ENCODE results near the gene COPS2.
A peak's percentile ranks its signal among the peaks of the same experiment; 100 is the strongest.

COPS2 gene

DNA sequence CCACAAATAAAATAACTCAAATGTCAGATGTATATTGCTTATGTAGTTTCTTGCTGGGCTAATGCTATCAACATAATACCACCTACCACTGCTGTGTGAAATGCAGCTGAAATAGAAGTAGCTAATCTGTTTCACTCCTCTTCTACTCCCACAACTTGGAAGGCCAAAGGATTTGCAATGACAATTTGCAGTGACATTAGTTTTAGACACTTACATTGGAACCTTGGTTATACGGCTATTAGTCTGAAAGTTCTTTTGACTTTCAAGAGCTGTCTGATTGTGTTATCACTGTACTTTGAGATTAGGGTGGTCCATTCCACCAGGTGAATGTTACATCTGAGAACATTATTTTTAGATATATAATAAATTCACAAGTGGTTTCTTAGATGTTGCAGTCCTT is 33.5 kb downstream of the COPS2 start:
- DNase-seq (ENCODE audit: low spot score in 2 of 2) (no peak), ATAC-seq (replicated peaks; ENCODE audit: extremely low read depth, poor library complexity, severe bottlenecking) (no peak)
- Mint-ChIP-seq H3K27ac (ENCODE audit: low read depth) (no peak overlapping the region), H3K9me3 (no peaks in the 10 kb centered on the region), H3K27me3 (no peaks in the 10 kb centered on the region), H3K4me3 (no peak overlapping the region), H3K4me1 (no peaks in the 10 kb centered on the region), H3K36me3 (ENCODE audit: insufficient read depth) (peaks cover 18% of the 10 kb centered on the region)

DNA sequence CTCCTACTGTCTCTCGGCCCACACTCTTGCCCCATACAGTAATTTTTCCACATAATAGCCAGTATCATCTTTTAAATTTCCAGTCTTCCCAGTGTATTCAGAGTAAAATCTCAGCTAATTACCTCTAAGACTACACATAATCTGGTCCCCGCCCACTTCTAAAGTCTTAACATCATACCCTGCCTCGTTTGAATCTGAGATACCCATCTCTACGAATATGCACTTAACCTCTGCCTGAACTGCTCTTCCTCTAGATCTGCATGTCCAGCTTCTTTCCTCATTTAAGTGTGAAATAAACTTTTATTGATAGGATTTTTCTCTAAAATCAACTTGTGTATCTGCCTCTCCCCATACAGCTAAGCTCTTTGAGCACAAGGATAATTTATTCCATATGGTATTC is 34.6 kb downstream of the COPS2 start:
- H3K9me3 Mint-ChIP-seq, result no peaks in the 10 kb centered on the region
- H3K27ac Mint-ChIP-seq (ENCODE audit: low read depth), result peak overlapping the region; percentile 20
- H3K27me3 Mint-ChIP-seq, result no peaks in the 10 kb centered on the region
- H3K4me3 Mint-ChIP-seq, result no peak overlapping the region
- ATAC-seq (replicated peaks; ENCODE audit: extremely low read depth, poor library complexity, severe bottlenecking), result no peak
- DNase-seq (ENCODE audit: low spot score in 2 of 2), result no peak
- H3K4me1 Mint-ChIP-seq, result no peaks in the 10 kb centered on the region
- H3K36me3 Mint-ChIP-seq (ENCODE audit: insufficient read depth), result peaks cover 19% of the 10 kb centered on the region

DNA sequence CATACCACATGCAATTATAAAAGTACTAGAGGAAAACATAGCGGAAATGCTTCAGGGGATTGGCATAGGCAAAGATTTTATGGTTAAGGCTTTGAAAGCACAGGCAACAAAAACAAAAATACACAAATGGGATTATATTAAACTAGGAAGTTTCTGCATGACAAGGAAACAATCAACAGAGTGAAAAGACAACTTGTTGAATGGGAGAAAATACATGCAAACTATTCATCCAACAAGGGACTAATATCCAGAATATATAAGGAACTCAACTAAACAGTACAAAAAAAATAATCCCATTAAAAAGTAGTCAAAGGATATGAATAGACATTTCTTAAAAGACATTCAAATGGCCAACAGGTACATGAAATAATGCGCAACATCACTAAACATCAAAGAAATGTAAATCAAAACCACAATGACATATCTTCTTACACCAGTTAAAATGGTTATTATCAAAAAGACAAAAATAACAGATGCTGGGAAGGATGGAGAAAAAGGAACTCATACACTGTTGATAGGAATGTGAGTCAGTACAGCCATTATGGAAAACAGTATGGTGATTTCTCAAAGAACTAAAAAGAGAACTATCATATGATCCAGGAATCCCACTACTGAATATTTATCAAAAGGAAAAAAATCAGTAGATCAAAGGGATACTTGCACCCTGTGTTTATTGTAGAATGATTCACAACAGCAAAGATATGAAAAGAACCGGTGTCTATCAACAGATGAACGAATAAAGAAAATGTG is 39.1 kb downstream of the COPS2 start:
- peaks cover 20% of the 10 kb centered on the region for H3K36me3 Mint-ChIP-seq (ENCODE audit: insufficient read depth)

DNA sequence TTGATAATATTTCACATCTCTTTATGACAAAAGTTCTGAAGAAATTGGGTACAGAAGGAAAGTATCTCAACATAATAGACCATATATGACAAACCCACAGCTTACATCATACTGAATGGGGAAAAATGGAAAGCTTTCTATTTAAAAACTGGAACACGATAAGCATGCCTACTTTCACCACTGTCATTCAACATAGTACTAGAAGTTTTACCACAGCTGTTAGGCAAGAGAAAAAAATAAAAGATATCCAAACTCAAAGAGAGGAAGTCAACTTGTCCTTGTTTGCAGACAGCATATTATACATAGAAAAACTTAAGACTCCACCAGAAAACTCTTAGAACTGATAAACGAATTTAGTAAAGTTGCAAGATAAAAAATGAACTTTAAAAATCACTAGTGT is 40.3 kb downstream of the COPS2 start:
- no peaks in the 10 kb centered on the region for H3K27me3 Mint-ChIP-seq
- H3K4me1 Mint-ChIP-seq, result peaks cover 5% of the 10 kb centered on the region
- peaks cover 14% of the 10 kb centered on the region for H3K9me3 Mint-ChIP-seq
- DNase-seq (ENCODE audit: low spot score in 2 of 2) (no peak), ATAC-seq (replicated peaks; ENCODE audit: extremely low read depth, poor library complexity, severe bottlenecking) (no peak)
- H3K4me3 Mint-ChIP-seq, result no peak overlapping the region
- no peak overlapping the region for H3K27ac Mint-ChIP-seq (ENCODE audit: low read depth)
- peaks cover 19% of the 10 kb centered on the region for H3K36me3 Mint-ChIP-seq (ENCODE audit: insufficient read depth)

More for the DNA sequence above, 39.1 kb downstream of the COPS2 start:
- Mint-ChIP-seq H3K9me3 (peaks cover 13% of the 10 kb centered on the region), H3K4me3 (no peak overlapping the region), H3K27ac (ENCODE audit: low read depth) (no peak overlapping the region), H3K4me1 (peaks cover 3% of the 10 kb centered on the region), H3K27me3 (no peaks in the 10 kb centered on the region)
- ATAC-seq (replicated peaks; ENCODE audit: extremely low read depth, poor library complexity, severe bottlenecking), result no peak
- DNase-seq (ENCODE audit: low spot score in 2 of 2), result no peak

DNA sequence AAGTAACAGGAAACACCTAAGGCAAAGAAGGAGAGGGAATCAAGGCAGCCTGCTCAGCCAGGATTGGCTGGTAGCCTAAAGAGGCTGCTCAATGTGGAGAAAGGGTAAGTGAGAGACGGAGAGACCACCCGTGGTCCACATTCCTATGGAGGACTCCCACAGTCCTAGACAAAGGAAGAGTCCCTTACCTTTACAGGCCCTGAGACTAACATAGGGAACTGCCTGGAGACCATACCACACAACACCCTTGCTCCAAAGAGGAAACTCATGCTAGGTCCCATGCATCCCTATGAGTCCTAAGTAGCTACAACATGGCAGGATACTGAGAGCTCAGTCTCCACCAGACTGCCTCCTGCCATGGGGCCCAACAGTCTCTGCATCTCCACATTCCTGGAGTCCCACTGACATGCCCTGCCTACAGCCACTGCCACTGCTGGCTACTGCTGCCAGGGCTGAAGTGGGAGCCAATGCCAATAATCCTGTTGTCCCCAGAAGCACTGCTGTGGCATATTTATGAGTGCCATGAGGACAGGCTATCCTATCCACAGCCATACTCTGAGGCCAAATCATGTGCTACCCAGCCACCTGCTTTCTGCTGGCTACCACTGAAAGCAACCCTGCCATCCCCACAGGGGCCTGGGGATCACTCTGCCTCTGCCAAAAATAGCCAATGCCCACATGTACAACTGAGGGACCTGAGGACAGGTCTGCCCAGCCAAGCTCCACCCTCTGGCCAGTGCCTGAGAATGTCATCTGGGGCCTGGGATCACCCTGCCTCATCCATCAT is 45.0 kb downstream of the COPS2 start:
- H3K4me3 Mint-ChIP-seq, result no peak overlapping the region
- H3K4me1 Mint-ChIP-seq, result peaks cover 10% of the 10 kb centered on the region
- H3K27me3 Mint-ChIP-seq, result no peaks in the 10 kb centered on the region
- H3K36me3 Mint-ChIP-seq (ENCODE audit: insufficient read depth), result peaks cover 10% of the 10 kb centered on the region
- ATAC-seq (replicated peaks; ENCODE audit: extremely low read depth, poor library complexity, severe bottlenecking), result no peak
- no peak overlapping the region for H3K27ac Mint-ChIP-seq (ENCODE audit: low read depth)
- H3K9me3 Mint-ChIP-seq, result peaks cover 14% of the 10 kb centered on the region
- DNase-seq (ENCODE audit: low spot score in 2 of 2), result no peak

DNA sequence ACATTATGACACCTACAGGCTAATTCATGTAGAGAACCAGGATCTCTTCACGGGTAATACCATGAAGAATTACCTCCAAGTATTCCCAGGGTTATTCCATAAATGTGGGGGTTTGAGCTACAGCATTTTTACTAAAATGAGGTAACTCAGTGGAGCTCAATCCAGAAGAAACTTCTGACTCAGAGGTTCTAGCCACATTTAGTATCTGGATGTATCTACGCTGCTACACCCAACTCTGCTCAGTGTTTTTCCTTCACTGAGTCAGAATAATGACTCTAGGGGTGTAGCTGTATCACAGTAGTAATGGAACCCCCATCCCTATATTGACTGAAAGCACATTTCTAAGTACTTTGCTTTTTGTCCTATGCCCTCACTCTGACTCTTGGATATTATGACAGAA is 52.4 kb downstream of the COPS2 start:
- ATAC-seq (replicated peaks; ENCODE audit: extremely low read depth, poor library complexity, severe bottlenecking) (no peak), DNase-seq (ENCODE audit: low spot score in 2 of 2) (no peak)
- Mint-ChIP-seq H3K4me3 (no peak overlapping the region), H3K9me3 (no peaks in the 10 kb centered on the region), H3K27me3 (no peaks in the 10 kb centered on the region), H3K27ac (ENCODE audit: low read depth) (no peak overlapping the region), H3K36me3 (ENCODE audit: insufficient read depth) (peaks cover 3% of the 10 kb centered on the region), H3K4me1 (no peaks in the 10 kb centered on the region)

DNA sequence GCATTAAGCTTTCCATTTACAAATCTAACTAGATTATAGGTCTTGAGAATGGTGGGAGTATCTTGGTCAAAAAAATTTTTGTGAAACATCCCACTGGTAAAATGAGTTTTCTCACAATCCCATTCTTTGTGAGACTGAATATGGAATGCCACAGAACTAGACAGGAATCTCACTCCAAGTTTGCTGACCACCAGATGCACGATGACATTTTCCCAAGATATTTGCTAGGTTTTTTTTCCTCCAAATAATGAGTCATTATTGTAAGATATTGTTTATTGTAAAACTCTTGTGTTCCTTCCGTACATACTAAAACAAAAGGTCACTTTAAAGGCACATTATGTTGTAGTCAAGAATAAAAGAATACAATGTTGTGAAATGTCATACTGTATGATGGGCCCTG is 53.9 kb downstream of the COPS2 start:
- Mint-ChIP-seq H3K36me3 (ENCODE audit: insufficient read depth) (peaks cover 3% of the 10 kb centered on the region), H3K9me3 (no peaks in the 10 kb centered on the region), H3K4me3 (no peak overlapping the region), H3K27ac (ENCODE audit: low read depth) (no peak overlapping the region), H3K4me1 (no peaks in the 10 kb centered on the region), H3K27me3 (no peaks in the 10 kb centered on the region)
- no peak for DNase-seq (ENCODE audit: low spot score in 2 of 2)
- ATAC-seq (replicated peaks; ENCODE audit: extremely low read depth, poor library complexity, severe bottlenecking), result no peak

DNA sequence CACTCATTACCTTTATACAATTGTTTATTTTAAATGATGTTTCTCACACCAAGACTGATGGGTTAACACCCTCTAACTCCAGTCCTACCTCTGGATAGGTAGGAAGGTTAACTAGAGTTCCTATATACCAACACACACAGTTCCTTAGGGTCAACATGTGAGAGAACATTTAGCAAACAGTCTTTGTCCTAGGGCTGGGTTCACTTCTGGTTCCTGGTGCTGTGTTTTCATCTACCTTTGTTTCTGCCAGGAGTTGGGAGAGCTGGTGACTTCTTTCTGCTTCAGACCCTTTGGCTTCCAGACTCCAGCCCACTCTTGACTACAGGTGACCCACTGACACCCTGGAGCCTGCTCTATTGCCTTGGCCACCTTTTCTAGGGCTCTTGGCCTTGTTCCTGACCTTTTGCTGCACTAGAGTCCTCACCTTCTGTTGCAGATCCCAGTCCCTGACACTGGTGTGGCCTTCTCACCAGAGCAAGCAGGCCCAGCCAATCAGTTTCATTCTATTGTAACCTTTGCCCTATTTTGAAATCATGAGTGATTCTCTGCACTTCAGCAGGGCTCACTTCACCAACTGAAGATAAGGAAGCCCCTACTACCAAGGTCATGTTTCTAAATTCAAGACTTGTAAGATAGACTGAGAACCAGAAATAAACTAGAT is 59.2 kb downstream of the COPS2 start:
- no peak for DNase-seq (ENCODE audit: low spot score in 2 of 2)
- Mint-ChIP-seq H3K36me3 (ENCODE audit: insufficient read depth) (no peaks in the 10 kb centered on the region), H3K27me3 (no peaks in the 10 kb centered on the region), H3K27ac (ENCODE audit: low read depth) (no peak overlapping the region), H3K4me3 (no peak overlapping the region), H3K9me3 (no peaks in the 10 kb centered on the region), H3K4me1 (no peaks in the 10 kb centered on the region)
- ATAC-seq (replicated peaks; ENCODE audit: extremely low read depth, poor library complexity, severe bottlenecking), result no peak

DNA sequence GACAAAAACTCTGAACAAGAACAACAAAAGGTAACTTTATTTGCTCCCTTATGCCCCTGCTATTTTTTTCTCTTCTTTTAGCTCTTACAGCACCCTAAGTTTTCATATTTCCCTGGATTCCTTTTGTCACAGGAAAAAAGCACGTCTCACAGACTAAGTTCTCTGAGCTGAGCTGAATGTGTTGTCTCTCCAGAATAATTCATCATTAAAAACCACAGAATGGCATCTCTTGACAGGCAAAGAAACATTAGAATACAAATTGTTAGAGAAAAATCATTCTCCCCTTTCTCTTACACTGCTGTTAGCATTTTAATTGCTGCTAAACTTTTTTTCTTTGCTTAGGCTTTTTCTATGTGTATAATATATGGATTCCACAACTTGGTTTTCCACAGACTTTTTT is 60.5 kb downstream of the COPS2 start:
- DNase-seq (ENCODE audit: low spot score in 2 of 2) (no peak), ATAC-seq (replicated peaks; ENCODE audit: extremely low read depth, poor library complexity, severe bottlenecking) (no peak)
- no peaks in the 10 kb centered on the region for H3K9me3 Mint-ChIP-seq
- H3K36me3 Mint-ChIP-seq (ENCODE audit: insufficient read depth), result no peaks in the 10 kb centered on the region
- H3K4me3 Mint-ChIP-seq, result no peak overlapping the region
- H3K27ac Mint-ChIP-seq (ENCODE audit: low read depth), result no peak overlapping the region
- no peaks in the 10 kb centered on the region for H3K27me3 Mint-ChIP-seq
- H3K4me1 Mint-ChIP-seq, result no peaks in the 10 kb centered on the region

DNA sequence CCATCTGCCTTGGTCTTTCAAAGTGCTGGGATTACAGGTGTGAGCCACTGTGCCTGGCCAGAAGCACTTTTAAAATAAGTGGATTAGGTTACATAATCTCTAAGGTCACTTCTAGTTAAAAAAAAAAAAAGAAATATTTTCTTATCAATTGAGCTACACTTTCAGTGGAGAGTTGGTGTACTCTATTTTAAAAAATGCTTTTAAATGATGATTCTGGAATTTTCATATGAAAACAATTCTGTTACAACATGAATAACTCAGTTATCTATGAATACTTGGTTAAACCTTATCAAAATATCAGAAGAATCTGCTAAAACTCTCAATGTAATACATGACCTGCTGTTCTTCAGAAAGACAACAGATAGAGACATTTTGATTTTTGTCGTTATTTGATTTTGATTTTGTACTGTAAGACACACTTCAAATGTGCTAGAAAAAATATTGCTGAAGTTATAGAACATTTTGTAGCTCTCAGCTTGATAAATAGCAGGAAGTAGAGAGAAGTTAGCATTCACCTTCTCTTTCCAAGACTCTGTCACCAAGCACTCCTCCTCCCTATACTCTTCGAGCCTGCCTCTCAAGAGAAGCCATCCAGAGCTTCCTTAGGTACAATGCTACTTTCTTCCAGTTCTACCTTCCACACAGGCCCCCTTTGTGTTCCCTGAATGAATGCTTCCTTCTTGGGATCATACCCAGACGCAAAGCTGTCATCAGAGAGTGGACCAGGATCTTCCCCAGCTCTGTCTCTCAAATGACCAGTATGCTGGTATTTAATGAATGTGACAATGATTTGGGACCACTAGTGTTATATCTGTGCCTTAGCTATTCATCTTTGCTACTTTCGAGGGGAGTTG is 61.9 kb downstream of the COPS2 start:
- no peak for ATAC-seq (replicated peaks; ENCODE audit: extremely low read depth, poor library complexity, severe bottlenecking)
- H3K4me1 Mint-ChIP-seq, result no peaks in the 10 kb centered on the region
- H3K4me3 Mint-ChIP-seq, result no peak overlapping the region
- H3K9me3 Mint-ChIP-seq, result no peaks in the 10 kb centered on the region
- no peaks in the 10 kb centered on the region for H3K36me3 Mint-ChIP-seq (ENCODE audit: insufficient read depth)
- no peak overlapping the region for H3K27ac Mint-ChIP-seq (ENCODE audit: low read depth)
- DNase-seq (ENCODE audit: low spot score in 2 of 2), result no peak
- no peaks in the 10 kb centered on the region for H3K27me3 Mint-ChIP-seq

DNA sequence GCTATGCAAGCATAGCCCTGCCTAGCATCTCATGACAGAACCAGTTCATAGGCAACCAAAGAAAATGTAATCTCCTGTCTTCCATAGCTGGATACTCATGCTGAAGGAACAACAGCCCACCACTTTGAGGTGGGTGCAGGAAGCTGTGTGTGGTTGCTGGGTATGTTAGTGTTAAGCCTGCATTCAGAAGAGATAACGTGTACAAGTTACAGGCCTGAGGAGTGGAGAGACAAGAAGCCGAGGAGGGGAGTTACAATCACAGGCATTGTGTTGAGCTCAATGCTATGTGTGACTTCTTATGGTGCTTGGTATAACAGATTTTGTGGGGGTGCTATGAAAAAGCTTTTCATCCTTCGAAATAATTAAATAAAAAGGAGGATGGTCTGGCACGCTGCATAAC is 66.4 kb downstream of the COPS2 start:
- Mint-ChIP-seq H3K4me1 (no peaks in the 10 kb centered on the region), H3K36me3 (ENCODE audit: insufficient read depth) (no peaks in the 10 kb centered on the region), H3K4me3 (no peak overlapping the region), H3K27ac (ENCODE audit: low read depth) (no peak overlapping the region), H3K9me3 (no peaks in the 10 kb centered on the region), H3K27me3 (no peaks in the 10 kb centered on the region)
- ATAC-seq (replicated peaks; ENCODE audit: extremely low read depth, poor library complexity, severe bottlenecking) (no peak), DNase-seq (ENCODE audit: low spot score in 2 of 2) (no peak)

DNA sequence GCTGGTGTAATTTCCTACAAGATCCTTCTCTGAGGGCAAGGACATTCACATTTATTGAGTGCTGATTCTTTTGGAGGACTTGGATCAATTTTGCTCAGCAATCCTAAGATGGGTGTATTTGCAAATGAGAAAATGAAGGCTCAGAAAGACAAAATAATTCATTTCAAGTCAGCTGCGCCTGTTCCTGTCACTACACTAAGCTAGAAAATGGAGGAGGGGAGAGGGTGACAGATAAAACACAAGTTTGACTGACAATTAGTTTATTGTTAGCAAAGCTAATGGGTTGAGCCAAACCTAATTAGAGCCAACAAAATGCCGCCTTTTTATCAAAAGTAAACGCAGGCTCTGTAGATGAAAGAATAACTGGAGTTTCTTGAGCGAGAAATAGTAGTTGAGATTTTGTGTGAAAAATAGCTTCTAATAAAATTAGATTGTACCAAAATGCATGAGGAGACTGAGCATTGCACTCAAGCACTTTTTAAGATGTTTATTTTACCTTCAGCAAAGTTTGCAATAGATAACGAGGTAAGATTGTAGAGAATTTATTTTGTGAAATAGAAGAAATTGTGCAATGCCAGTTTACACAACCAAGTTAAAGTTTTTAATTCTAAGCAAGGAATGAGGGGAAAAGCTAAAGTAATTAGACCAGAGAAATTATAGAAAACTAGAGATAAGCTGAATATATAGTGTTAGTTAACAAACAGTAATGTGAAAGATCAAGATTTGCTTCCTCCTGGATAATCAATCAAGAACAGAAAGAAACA is 69.5 kb downstream of the COPS2 start:
- no peaks in the 10 kb centered on the region for H3K36me3 Mint-ChIP-seq (ENCODE audit: insufficient read depth)
- ATAC-seq (replicated peaks; ENCODE audit: extremely low read depth, poor library complexity, severe bottlenecking), result no peak
- H3K9me3 Mint-ChIP-seq, result no peaks in the 10 kb centered on the region
- no peak overlapping the region for H3K27ac Mint-ChIP-seq (ENCODE audit: low read depth)
- peaks cover under 1% of the 10 kb centered on the region for H3K27me3 Mint-ChIP-seq
- H3K4me3 Mint-ChIP-seq, result no peak overlapping the region
- DNase-seq (ENCODE audit: low spot score in 2 of 2), result no peak
- H3K4me1 Mint-ChIP-seq, result no peaks in the 10 kb centered on the region

Data from central memory CD8-positive, alpha-beta T cell (primary cell).